GM12892 (cell line): ENCODE measurements around the gene COP1.

ENCODE experiments used
- POLR2A ChIP-seq: IDR thresholded peaks from 2 replicates; pipeline ENCODE4 v1.6.1; 2011; ENCODE audit warnings: low read depth, low read length, control low read depth
- POLR2AphosphoS5 ChIP-seq: IDR thresholded peaks from 2 replicates; pipeline ENCODE4 v1.6.1; 2011; ENCODE audit warnings: low read depth, low read length, control low read depth
- TAF1 ChIP-seq: IDR thresholded peaks from 2 replicates; pipeline ENCODE4 v1.6.1; 2011; ENCODE audit warnings: low read depth, mild to moderate bottlenecking, control low read depth, low read length, borderline replicate concordance

DNA sequence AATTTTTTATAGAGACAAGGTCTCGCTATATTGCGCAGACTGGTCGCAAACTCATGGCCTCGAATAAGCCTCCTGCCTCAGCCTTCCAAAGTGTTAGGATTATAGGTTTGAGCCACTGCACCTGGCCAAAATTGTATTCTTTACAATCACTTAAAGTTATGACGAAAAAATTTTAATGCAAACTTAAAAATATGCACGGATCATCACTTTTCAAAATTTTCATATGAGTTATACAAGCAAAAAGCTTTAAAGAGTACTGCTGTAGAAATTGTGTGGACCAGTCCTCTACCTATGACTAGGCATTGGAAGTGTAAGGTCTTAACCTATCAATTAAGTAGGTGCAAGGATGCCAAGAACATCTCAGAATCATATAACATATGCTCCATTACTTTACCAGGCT is 34.9 kb downstream of the COP1 start:
- TF ChIP-seq POLR2A (no peak), TAF1 (no peak), POLR2AphosphoS5 (no peak)
